Breast epithelium (tissue), 3 donors: ENCODE results near the gene MIX23.

ENCODE experiments used
- CTCF ChIP-seq, 3 donors: fragments of 450-650 bp; IDR thresholded peaks; one replicate each; pipeline ENCODE4 v1.5.1; 2016 to 2017; ENCODE audit warnings: antibody characterized with exemption in 3 of 3, mild to moderate bottlenecking in 3 of 3, moderate library complexity in 3 of 3
- POLR2A ChIP-seq: fragments of 450-650 bp; IDR thresholded peaks from one replicate; pipeline ENCODE4 v1.6.1; 2016; ENCODE audit warnings: antibody characterized with exemption, mild to moderate bottlenecking, moderate library complexity
- POLR2AphosphoS5 ChIP-seq, 3 donors: sonication (generic); formaldehyde crosslinking; IDR thresholded peaks; one replicate each; pipeline ENCODE4 v1.6.1; 2017; ENCODE audit warnings: antibody characterized with exemption in 3 of 3

- TF ChIP-seq POLR2A (no peak), POLR2AphosphoS5 (IDR thresholded peaks at IDR 0.05) (no peak), CTCF (IDR thresholded peaks at IDR 0.05) (peak in 2 of 3 donors; percentile 41 to 58)
These were observed 26.6 kb downstream of the MIX23 start for GRCh38 chr3:122356402-122356801.
